Measurements from ENCODE around the gene SLC35E3.

- TF ChIP-seq CTCF (IDR thresholded peaks at IDR 0.05) (no peak), EP300 (IDR thresholded peaks at IDR 0.05) (no peak)
These were observed 38.0 kb downstream of the SLC35E3 start for GRCh38 chr12:68784015-68784414.

Data from sigmoid colon (tissue), 4 donors.